Adrenal gland (tissue), 5 donors: Measurements from ENCODE around the gene NEGR1.

Source experiments
- POLR2A ChIP-seq, 2 donors: fragments of 450-650 bp; IDR thresholded peaks; one replicate each; pipeline ENCODE4 v1.6.1; 2017; ENCODE audit warnings: antibody characterized with exemption in 2 of 2, mild to moderate bottlenecking in 2 of 2, moderate library complexity in 1 of 2
- TF ChIP-seq, protein P1 (sequence below), 6 experiments: fragments of 450-650 bp in 4 of 6; fragments of 200-600 bp in 2 of 6; sonication (generic) in 1 of 6; IDR thresholded peaks; 1 replicate in 5 of 6; 2 replicates in 1 of 6; pipeline versions ENCODE4 v1.5.1 to v1.8.0; 2016 to 2021; ENCODE audit warnings: antibody characterized with exemption in 6 of 6, mild to moderate bottlenecking in 2 of 6, moderate library complexity in 1 of 6
- donor health status: DM: no; HTN: no; CAD: no.

DNA sequence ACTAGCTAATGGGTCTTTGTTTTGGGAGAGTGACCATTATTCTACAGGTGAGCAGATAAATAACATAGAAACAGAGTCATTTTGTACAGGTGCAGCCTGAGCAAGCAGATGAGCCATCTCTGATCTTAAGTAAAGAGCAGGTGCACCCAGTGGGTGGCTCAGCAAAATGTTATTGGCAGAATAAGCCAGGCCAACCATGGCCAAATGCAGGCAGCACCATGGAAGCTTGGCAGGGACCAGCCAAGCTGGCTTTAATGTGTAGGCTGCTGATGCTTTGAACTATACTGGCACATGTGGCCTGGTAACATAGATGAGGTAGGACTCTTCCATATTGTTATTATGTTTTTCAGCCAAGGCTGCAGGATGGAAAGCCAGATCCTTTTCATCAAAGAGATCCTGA is 648.2 kb downstream of the NEGR1 start:
- TF ChIP-seq, protein P1, sequence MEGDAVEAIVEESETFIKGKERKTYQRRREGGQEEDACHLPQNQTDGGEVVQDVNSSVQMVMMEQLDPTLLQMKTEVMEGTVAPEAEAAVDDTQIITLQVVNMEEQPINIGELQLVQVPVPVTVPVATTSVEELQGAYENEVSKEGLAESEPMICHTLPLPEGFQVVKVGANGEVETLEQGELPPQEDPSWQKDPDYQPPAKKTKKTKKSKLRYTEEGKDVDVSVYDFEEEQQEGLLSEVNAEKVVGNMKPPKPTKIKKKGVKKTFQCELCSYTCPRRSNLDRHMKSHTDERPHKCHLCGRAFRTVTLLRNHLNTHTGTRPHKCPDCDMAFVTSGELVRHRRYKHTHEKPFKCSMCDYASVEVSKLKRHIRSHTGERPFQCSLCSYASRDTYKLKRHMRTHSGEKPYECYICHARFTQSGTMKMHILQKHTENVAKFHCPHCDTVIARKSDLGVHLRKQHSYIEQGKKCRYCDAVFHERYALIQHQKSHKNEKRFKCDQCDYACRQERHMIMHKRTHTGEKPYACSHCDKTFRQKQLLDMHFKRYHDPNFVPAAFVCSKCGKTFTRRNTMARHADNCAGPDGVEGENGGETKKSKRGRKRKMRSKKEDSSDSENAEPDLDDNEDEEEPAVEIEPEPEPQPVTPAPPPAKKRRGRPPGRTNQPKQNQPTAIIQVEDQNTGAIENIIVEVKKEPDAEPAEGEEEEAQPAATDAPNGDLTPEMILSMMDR (IDR thresholded peaks at IDR 0.05) = no peak
- no peak for TF ChIP-seq POLR2A (IDR thresholded peaks at IDR 0.05)
